ENCODE results near the gene GSTM1.

DNA sequence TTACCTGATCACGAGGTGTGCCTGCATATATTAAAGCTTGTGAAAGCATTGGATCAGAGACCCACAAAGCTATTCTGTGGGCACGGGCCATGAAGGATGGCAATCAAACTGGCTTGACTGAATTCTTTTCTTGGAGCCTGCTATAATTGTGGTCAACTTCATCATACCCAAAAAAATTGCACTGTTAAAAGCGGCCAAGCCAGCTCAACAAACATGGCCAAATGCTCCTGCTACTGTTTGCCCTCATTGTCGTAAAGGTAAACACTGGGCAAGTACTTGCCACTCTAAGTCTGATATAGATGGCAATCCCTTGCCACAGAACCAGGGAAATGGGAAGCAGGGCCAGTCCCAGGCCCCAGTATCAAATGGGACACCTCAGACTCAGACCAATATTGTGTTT is 17.8 kb downstream of the GSTM1 start:
- TF ChIP-seq CTCF (IDR thresholded peaks at IDR 0.05): no peak
- TF ChIP-seq EP300 (IDR thresholded peaks at IDR 0.05): no peak
- TF ChIP-seq POLR2A (IDR thresholded peaks at IDR 0.05): no peak

Measured in sigmoid colon (tissue), 4 donors.